ENCODE measurements around the gene FYB2.

DNA sequence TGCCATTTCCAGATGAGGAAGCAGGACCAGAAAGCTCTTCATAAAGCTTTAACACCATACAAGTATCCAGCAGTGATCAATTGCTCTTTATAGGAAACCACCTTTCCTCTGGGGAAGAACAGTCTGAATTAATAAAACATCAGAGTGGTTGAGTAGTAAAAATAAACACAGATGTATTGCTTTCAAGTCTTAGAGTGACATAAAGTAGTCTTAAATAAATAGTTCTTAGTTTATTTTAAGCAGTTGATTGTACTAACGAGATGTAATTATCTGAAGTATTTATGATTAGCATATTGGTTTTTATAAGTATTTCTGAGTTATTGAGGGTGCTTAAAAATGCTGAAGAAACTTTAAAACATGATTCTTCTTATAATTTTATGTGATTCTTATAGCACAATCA is 107.1 kb downstream of the FYB2 start:
- TF ChIP-seq, protein P1, sequence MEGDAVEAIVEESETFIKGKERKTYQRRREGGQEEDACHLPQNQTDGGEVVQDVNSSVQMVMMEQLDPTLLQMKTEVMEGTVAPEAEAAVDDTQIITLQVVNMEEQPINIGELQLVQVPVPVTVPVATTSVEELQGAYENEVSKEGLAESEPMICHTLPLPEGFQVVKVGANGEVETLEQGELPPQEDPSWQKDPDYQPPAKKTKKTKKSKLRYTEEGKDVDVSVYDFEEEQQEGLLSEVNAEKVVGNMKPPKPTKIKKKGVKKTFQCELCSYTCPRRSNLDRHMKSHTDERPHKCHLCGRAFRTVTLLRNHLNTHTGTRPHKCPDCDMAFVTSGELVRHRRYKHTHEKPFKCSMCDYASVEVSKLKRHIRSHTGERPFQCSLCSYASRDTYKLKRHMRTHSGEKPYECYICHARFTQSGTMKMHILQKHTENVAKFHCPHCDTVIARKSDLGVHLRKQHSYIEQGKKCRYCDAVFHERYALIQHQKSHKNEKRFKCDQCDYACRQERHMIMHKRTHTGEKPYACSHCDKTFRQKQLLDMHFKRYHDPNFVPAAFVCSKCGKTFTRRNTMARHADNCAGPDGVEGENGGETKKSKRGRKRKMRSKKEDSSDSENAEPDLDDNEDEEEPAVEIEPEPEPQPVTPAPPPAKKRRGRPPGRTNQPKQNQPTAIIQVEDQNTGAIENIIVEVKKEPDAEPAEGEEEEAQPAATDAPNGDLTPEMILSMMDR (IDR thresholded peaks at IDR 0.05) = no peak
- TF ChIP-seq POLR2A (IDR thresholded peaks at IDR 0.05) = no peak
